OCI-LY3 (cell line): ENCODE measurements around the gene SIRT6.
"Not testable (repeated sequence)": the region's sequence is repeated elsewhere in the genome, so short reads cannot be mapped to it uniquely, and the experiment has no call there.

Source experiments
- H2AFZ ChIP-seq: fragments of 200-600, 300-600 bp; shearing (Covaris generic); 2 replicates; pipeline ENCODE4 v1.6.0; 2014; ENCODE audit warnings: antibody characterized with exemption, low read depth, low read length
- H3K27ac ChIP-seq: fragments of 200-600, 300-600 bp; sonication (generic); 2 replicates; pipeline ENCODE4 v1.5.1; 2014; ENCODE audit warnings: mild to moderate bottlenecking, low read length, moderate library complexity, mixed read lengths
- H3K27me3 ChIP-seq: fragments of 200-600, 300-600 bp; sonication (generic); 2 replicates; pipeline ENCODE4 v1.6.1; 2014; ENCODE audit warnings: low read depth, low read length, mixed read lengths
- H3K36me3 ChIP-seq: fragments of 200-600, 300-600 bp; sonication (generic); replicated peaks from 2 replicates; pipeline ENCODE3; 2014; ENCODE audit warnings: low read depth, low read length, mixed read lengths
- H3K4me1 ChIP-seq: fragments of 300-600, 200-600 bp; sonication (generic); 2 replicates; pipeline ENCODE4 v1.6.1; 2014; ENCODE audit warnings: low read length, mixed read lengths
- H3K4me2 ChIP-seq: fragments of 200-600, 300-600 bp; sonication (generic); 2 replicates; pipeline ENCODE4 v1.6.1; 2014; ENCODE audit warnings: low read length, mixed read lengths
- H3K4me3 ChIP-seq: fragments of 300-600, 200-600 bp; sonication (generic); 2 replicates; pipeline ENCODE4 v1.5.1; 2014; ENCODE audit warnings: antibody characterized with exemption, mild to moderate bottlenecking, low read length, moderate library complexity
- H3K79me2 ChIP-seq: fragments of 300-600, 200-600 bp; shearing (Covaris generic); 2 replicates; pipeline ENCODE4 v1.6.1; 2014; ENCODE audit warnings: mild to moderate bottlenecking, low read length, mixed read lengths
- H3K9ac ChIP-seq: fragments of 300-600, 200-600 bp; shearing (Covaris generic); 2 replicates; pipeline ENCODE4 v1.6.0; 2014; ENCODE audit warnings: mild to moderate bottlenecking, low read length, moderate library complexity
- H3K9me3 ChIP-seq: fragments of 200-600, 300-600 bp; shearing (Covaris generic); 2 replicates; pipeline ENCODE4 v1.6.1; 2014; ENCODE audit warnings: low read length, mixed read lengths; ENCODE audit not compliant: insufficient read depth
- H4K20me1 ChIP-seq: fragments of 200-600, 300-600 bp; sonication (generic); 2 replicates; pipeline ENCODE4 v1.6.1; 2016; ENCODE audit warnings: low read length, mixed read lengths; ENCODE audit not compliant: insufficient read depth
- CTCF ChIP-seq: fragments of 200-600, 300-600 bp; sonication (generic); IDR thresholded peaks from 2 replicates; pipeline ENCODE4 v1.5.1; 2014; ENCODE audit warnings: antibody characterized with exemption, low read length, low read depth
- EZH2phosphoT487 ChIP-seq: fragments of 200-600 bp; shearing (Covaris generic); IDR thresholded peaks from 2 replicates; pipeline ENCODE4 v1.6.1; 2018; ENCODE audit warnings: antibody characterized with exemption, mixed run types, low read depth

SIRT6 gene

GRCh38 chr19:4220188-4220587 lies 37.8 kb upstream of the SIRT6 start:
- Histone ChIP-seq H3K27ac (no peak overlapping the region), H3K9me3 (no peaks in the 10 kb centered on the region), H3K9ac (no peak overlapping the region), H3K36me3 (no peaks in the 10 kb centered on the region), H3K4me3 (no peak overlapping the region), H3K4me1 (peaks cover 7% of the 10 kb centered on the region), H3K79me2 (no peaks in the 10 kb centered on the region), H2AFZ (no peak overlapping the region), H3K4me2 (no peak overlapping the region), H4K20me1 (no peaks in the 10 kb centered on the region), H3K27me3 (no peaks in the 10 kb centered on the region)
- TF ChIP-seq CTCF (no peak), EZH2phosphoT487 (no peak)

DNA sequence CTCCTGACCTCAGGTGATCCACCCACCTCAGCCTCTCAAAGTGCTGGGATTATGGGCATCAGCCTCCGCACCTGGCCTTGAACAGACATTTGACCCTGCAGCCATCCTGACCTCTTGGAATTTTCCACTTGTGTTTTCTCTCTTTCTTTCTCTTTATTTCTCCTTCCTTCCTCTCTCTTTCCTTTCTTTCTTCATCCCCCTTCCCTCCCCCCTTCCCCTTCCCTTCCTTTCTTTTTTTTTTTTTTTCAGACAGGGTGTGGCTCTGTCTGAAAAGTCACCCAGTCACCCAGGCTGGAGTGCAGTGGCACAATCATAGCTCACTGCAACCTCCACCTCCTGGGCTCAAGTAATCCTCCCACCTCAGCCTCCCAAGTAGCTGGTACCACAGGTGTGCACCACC lies 36.2 kb upstream of the SIRT6 start:
- not testable (repeated sequence) for H2AFZ ChIP-seq, H3K4me2 ChIP-seq, H3K27me3 ChIP-seq, H3K79me2 ChIP-seq, H3K9me3 ChIP-seq, H3K27ac ChIP-seq, H3K4me3 ChIP-seq, H3K9ac ChIP-seq, H3K36me3 ChIP-seq, H4K20me1 ChIP-seq
- peaks cover 18% of the 10 kb centered on the region for H3K4me1 ChIP-seq

GRCh38 chr19:4217429-4218264 lies 35.3 kb upstream of the SIRT6 start:
- Histone ChIP-seq H3K4me3 (no peak overlapping the region), H2AFZ (no peak overlapping the region), H3K36me3 (no peaks in the 10 kb centered on the region), H3K79me2 (no peaks in the 10 kb centered on the region), H3K9ac (no peak overlapping the region), H3K4me2 (no peak overlapping the region), H4K20me1 (no peaks in the 10 kb centered on the region), H3K27me3 (peaks cover 15% of the 10 kb centered on the region; the same call in 1 of the 2 replicates), H3K4me1 (peaks cover 22% of the 10 kb centered on the region), H3K27ac (no peak overlapping the region), H3K9me3 (no peaks in the 10 kb centered on the region)
- TF ChIP-seq CTCF: no peak
- no peak for TF ChIP-seq EZH2phosphoT487

- no peak overlapping the region for H2AFZ ChIP-seq
- no peak overlapping the region for H3K4me3 ChIP-seq
- TF ChIP-seq CTCF: no peak
- no peak for TF ChIP-seq EZH2phosphoT487
- H3K9me3 ChIP-seq: no peaks in the 10 kb centered on the region
- no peak overlapping the region for H3K9ac ChIP-seq
- no peak overlapping the region for H3K4me2 ChIP-seq
- no peak overlapping the region for H3K27ac ChIP-seq
- H3K79me2 ChIP-seq: no peaks in the 10 kb centered on the region
- no peaks in the 10 kb centered on the region for H4K20me1 ChIP-seq
- peaks cover 20% of the 10 kb centered on the region for H3K4me1 ChIP-seq
- no peaks in the 10 kb centered on the region for H3K36me3 ChIP-seq
- peaks cover 19% of the 10 kb centered on the region; the same call in 1 of the 2 replicates for H3K27me3 ChIP-seq
Observed at GRCh38 chr19:4216846-4217245, 34.5 kb upstream of the SIRT6 start.
